HG03060 (cell line): ENCODE results near the gene GLIS2.

ENCODE experiments used
- ATAC-seq: cut with Tn5 transposase; IDR thresholded peaks from one replicate; pipeline ENCODE4 v1.9.1; 2021; ENCODE audit warnings: low read depth, moderate number of reproducible peaks; ENCODE audit not compliant: unreplicated experiment

GLIS2 gene

DNA sequence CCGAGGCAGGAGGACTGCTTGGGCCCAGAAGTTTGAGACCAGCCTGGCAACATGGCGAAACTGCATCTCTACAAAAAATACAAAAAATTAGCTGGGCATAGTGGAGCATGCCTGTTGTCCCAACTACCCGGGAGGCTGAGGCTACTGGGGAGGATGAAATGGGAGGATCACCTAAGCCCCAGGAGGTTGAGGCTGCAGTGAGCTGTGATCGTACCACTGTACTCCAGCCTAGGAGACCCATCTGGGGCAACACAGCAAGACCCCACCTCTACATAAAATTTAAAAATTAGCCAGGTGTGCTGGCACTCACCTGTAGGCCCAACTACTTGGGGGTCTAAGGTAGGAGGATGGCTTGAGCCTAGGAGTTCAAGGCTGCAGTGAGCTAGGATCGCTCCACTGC, 33.5 kb downstream of the GLIS2 start:
- ATAC-seq: no peak

GRCh38 chr16:4350365-4350786, 34.5 kb downstream of the GLIS2 start:
- no peak for ATAC-seq

DNA sequence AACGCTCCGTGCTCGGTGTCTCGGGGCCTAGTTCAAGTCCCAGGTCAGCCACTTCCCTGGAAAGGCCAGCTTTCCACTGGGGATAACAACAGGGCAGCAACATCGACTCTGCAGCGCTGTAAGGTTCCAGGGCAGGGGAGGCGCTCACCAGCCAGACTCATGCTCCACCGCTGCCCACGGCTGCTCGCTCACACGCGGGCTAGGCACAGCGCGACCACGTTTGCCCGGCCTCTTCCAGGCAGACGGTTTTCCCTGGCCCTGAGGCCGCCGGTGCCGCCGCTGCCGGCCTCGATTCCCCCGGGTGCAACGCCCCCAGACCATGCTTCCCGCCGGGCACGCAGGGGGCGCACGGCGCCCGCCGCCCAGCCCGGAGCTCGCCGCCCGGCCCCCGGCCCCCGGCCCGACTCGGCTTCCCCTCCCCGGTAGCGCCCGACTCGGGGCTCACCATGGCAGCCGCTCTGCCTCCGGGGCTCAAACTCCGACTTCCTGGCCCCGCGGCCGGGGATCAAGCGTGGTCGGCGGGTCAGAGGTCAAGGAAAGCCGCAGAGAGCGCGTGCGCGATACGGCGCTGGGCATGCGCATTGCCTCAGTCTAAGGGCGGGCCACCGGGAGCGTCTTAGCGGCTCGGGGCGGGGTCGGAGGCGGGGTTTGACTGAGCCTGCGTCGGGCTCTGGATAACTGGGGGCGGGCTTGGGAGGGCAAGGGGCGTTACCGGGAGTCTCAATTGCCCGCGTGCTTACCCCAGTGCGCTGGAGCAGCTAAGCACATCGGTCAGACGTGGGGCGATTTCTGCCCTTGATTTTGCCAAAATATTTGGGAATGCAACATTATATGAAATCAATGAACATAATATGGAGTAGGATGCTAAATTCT, 35.2 kb downstream of the GLIS2 start, which contains the start of gene PAM16:
PAM16 (minus strand) TSS at position 535 of the 873 bp plus-strand sequence; CDS start at position 448, 87 bp downstream.
- ATAC-seq: peak; percentile 84

GRCh38 chr16:4351880-4352279, 36.0 kb downstream of the GLIS2 start:
- ATAC-seq: no peak

DNA sequence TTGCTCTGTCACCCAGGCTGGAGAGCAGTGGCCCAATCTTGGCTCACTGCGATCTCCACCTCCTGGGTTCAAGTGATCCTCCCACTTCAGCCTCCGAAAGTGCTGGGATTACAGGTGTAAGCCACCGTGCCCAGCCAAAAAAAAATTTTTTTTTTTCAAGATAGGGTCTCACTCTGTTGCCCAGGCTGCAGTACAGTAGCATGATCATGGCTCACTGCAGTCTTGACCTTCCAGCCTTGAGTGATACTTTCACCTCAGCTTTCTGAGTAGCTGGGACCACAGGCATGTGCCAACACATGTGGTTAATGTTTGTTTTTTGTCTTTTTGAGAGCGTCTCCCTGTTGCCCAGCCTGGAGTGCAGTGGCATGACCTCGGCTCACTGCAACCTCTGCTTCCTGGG, 37.0 kb downstream of the GLIS2 start:
- no peak for ATAC-seq

- ATAC-seq: no peak
Measured at GRCh38 chr16:4353675-4354074, 37.8 kb downstream of the GLIS2 start.

- ATAC-seq: no peak
Measured at GRCh38 chr16:4354512-4355409, 38.9 kb downstream of the GLIS2 start.

- no peak for ATAC-seq
Measured at GRCh38 chr16:4356820-4357219, 41.0 kb downstream of the GLIS2 start.

DNA sequence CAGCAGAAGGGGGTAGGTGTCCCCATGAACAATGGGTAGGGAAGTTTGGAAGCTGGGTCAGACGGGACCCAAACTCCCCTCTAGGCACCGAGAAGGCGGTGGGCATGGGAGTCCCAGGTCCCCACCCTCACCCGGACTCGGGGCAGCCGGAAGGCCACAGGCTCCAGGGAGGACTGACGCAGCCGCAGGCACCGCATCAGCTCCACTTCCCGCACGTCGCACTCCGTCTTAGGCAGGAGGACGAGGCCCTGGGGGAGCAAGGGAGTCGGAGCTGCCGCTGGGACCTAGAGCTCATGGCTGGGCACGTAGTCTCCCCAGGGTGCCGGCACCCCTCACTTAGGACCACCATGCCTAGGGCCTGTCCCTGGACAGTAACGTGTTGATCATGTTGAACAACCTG, 42.4 kb downstream of the GLIS2 start:
- no peak for ATAC-seq

- no peak for ATAC-seq
Measured at GRCh38 chr16:4358831-4359561, 43.1 kb downstream of the GLIS2 start.

- ATAC-seq: no peak
Measured at GRCh38 chr16:4359914-4360313, 44.0 kb downstream of the GLIS2 start.

GRCh38 chr16:4360538-4361021, 44.7 kb downstream of the GLIS2 start:
- no peak for ATAC-seq

DNA sequence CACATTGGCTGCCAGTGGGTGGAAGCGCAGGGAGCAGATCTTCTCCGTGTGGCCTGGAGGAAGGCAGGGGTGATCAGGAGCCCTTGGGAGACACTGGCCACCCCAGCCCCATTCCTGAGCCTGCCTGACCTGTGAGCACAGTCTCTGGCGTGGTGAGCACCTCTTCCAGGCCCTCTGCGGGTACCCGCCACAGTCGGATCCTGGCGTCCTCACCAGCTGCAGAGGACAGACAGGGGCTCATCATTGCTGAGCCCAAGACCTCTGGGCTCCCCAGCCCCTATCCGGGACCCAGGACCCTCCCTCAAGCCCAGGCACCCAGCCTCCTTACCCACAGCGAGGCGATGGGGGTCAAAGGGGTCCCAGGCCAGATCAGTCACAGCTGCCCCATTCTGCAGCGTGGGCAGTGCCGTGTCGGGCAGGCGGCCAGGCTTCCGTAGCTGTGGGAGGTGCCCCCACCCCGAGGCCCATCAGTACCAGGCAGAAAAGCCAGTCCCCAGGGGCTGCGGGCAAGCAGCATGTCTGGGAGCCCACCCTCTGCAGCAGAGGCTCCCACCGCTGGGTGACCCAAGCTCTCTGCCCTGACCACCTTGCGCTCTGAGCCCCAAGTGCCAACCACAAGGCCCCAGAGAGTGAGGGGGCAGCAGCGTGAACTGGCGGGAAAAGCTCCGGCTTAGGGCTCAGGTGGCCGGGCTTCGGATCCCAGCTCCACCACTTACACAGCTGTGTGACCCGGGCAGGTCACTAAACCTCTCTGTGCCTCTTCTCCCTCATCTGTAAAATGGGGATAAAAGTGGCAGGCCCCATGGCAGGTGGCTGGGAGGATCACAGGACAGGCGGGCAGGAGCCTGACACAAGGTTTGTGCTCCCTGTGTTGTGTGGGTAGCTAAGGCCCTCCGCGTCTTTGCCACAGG, 45.4 kb downstream of the GLIS2 start:
- ATAC-seq: no peak

DNA sequence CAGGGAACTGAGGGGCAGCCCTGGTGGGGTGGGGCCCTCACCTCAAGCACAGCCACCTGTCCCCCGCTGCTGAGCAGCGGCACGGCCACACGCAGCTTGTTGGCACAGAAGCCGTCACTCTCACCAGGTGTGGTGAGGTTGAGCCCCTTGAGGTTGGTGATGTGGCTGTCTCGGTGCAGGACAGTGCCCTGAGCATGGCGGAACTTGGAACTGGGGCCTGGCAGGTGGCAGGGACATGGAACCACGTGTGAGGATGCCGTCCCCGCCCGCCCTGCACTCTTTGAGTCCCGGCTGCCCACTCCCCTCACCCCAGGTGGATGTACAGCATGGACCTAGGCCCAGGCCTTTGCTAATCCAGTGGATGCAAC, 46.1 kb downstream of the GLIS2 start:
- no peak for ATAC-seq

GRCh38 chr16:4362476-4363135, 46.7 kb downstream of the GLIS2 start:
- no peak for ATAC-seq

DNA sequence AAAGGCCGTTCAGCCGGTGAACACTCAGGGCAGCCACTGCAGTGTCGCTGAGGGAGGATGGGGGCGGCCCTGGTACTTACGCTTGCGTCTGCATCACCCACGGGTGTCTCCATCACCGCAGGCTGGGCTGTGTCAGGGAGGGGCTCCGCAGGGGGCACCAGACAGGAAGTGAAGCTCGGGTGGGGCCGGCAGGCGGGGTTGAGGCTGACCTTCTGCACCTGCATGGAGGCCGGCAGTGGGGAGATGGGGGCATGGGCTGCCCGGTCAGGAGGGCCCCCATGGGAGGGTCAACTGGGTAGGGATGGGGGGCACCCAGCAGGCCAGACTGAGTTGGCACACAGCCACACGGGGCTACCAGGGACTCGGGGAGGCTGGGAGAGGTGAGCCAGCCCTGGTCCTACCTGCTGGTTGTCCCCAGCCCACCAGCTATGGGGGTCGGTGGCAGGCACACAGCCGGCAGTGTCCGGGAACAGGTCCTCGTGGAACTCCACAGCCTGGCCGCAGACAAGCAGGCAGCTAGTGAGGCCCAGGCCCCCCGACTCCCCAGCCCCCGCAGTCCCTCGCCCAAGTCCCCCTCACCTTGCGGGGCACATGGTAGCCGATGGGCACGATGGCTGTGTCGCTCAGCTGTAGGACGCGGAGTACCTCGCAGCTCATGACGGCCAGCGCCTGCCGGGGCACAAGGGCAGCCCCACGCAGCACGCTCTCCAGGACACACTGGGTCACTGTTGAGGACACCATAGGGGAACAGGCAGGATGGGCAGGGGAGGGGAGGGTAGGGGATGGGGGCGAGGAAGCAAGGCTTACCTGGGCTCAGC, 48.5 kb downstream of the GLIS2 start:
- no peak for ATAC-seq

DNA sequence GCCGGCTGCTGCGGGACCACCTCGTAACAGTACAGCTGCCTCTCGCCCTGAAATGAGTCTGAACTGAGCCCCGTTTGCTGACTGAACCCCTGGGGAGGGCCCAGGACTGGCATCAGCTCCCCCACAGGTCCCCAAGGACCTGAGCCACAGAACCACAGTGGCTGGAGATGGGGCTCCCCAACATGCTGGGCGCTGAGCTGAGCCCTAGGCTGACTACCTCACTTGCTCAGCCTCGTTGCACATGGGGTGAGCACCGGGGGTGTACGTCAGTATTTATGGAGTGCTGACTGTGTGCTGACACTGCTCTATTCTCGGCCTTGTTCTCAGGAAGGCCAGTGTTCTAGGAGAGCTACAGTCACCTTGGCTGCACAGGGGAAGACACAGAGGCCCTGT, 49.1 kb downstream of the GLIS2 start:
- ATAC-seq: no peak

DNA sequence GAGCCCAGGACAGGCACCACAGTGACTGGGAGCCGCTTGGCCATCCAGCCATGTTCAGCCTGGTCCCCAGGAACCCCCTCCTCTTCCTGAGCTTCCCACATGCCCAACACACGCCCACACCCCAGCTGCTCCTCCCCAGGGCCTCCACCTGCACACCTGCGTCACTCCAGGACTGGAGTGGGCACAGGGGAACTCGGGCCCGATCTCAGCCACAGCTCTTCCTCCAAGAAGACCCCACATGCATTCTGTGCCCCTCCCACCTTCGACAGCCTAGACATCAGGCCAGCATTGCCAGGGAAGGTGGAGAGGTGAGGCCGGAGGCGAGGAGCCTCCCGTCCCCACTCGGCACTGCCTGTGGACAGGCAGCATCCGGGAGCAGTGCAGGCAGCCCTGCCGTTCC, 49.7 kb downstream of the GLIS2 start:
- ATAC-seq: no peak
